ENCODE data around the gene STPG4.

Gene STPG4

GRCh38 chr2:47086054-47086471 is 69.0 kb downstream of the STPG4 start:
- DNase-seq = no peak

- DNase-seq = no peak
Observed at GRCh38 chr2:47083886-47084687, 71.0 kb downstream of the STPG4 start.

GRCh38 chr2:47083485-47083884 is 71.6 kb downstream of the STPG4 start:
- no peak for DNase-seq

- no peak for DNase-seq
Observed at GRCh38 chr2:47083005-47083404, 72.1 kb downstream of the STPG4 start.

- DNase-seq = no peak
Observed at GRCh38 chr2:47080888-47081301, 74.2 kb downstream of the STPG4 start.

- DNase-seq = no peak
Observed at GRCh38 chr2:47079515-47080412, 75.3 kb downstream of the STPG4 start.

- DNase-seq = peak; percentile 80
Observed at GRCh38 chr2:47078541-47079482, 76.3 kb downstream of the STPG4 start.

- peak; percentile 2 for DNase-seq
Observed at GRCh38 chr2:47077442-47078117, 77.5 kb downstream of the STPG4 start.

- DNase-seq = no peak
Observed at GRCh38 chr2:47076586-47077441, 78.3 kb downstream of the STPG4 start.

- DNase-seq = no peak
Observed at GRCh38 chr2:47076126-47076506, 79.0 kb downstream of the STPG4 start.

GRCh38 chr2:47075361-47076125 is 79.6 kb downstream of the STPG4 start:
- DNase-seq = peak; percentile 18

- no peak for DNase-seq
Observed at GRCh38 chr2:47074691-47075090, 80.4 kb downstream of the STPG4 start.

GRCh38 chr2:47073641-47074040 is 81.5 kb downstream of the STPG4 start:
- DNase-seq = no peak

- no peak for DNase-seq
Observed at GRCh38 chr2:47073217-47073616, 81.9 kb downstream of the STPG4 start.

GRCh38 chr2:47072728-47073191 is 82.3 kb downstream of the STPG4 start:
- no peak for DNase-seq

GRCh38 chr2:47072018-47072691 is 83.0 kb downstream of the STPG4 start:
- DNase-seq = no peak

- peak; percentile 30 for DNase-seq
Observed at GRCh38 chr2:47070920-47071824, 83.9 kb downstream of the STPG4 start.

GRCh38 chr2:47070155-47070919 is 84.8 kb downstream of the STPG4 start:
- no peak for DNase-seq
